CMK (cell line): ENCODE results near the gene EPB41L4B.
"Not testable (repeated sequence)": the region's sequence is repeated elsewhere in the genome, so short reads cannot be mapped to it uniquely, and the experiment has no call there.

Experiments
- DNase-seq: peaks from one replicate; pipeline ENCODE4 v3.0.0-alpha.2; 2010; ENCODE audit warnings: low read depth

EPB41L4B gene

GRCh38 chr9:109320742-109321448, at the start of gene EPB41L4B:
TSS of gene EPB41L4B (minus strand) at chr9:109321059. CDS start at chr9:109320446, 613 bp downstream.
- DNase-seq = peak; percentile 35

GRCh38 chr9:109369285-109369684, 48.4 kb upstream of the EPB41L4B start:
- DNase-seq = no peak

DNA sequence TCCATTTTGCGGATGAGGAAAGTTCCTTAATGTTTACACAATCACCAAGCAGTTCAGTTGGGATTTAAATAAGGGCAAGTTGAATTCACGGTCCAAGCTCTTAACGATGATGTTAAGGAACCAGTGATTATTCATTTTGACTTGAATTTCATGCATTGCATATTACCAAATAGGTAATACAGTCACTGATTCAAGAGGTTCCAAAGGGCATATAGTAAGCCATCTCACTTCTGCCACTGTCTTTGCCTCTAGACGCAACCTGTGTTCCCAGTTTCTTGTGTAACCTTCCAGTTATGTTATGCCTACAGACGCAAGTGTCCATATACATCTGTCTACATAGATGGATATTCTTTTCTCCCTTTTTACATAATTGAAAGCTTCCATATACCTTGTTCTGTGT, 39.9 kb upstream of the EPB41L4B start:
- no peak for DNase-seq

DNA sequence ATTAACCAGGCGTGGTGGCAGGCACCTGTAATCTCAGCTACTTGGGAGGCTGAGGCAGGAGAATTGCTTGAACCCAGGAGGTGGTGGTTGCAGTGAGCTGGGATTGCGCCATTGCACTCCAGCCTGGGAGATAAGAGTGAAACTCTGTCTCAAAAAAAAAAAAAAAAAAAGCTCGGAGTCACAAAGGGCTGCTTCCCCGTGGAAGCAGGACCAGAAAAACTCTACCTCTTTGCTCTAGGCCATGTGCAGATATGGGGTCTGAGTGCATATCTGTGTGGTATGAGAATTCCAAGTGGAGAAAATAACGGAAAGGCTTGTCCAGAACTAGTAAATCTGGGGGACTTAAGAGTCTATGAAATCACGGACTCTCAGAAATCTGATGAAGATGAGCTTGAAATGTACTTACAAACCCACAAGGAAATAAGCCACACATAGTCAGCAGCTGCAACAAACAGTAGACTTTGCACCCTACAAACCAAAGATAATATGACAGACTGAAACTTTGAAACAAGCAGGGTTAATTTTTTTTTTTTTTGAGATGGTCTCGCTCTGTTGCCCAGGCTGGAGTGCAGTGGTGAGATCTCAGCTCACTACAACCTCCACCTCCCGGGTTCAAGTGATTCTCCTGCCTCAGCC, 38.2 kb upstream of the EPB41L4B start:
- not testable (repeated sequence) for DNase-seq

DNA sequence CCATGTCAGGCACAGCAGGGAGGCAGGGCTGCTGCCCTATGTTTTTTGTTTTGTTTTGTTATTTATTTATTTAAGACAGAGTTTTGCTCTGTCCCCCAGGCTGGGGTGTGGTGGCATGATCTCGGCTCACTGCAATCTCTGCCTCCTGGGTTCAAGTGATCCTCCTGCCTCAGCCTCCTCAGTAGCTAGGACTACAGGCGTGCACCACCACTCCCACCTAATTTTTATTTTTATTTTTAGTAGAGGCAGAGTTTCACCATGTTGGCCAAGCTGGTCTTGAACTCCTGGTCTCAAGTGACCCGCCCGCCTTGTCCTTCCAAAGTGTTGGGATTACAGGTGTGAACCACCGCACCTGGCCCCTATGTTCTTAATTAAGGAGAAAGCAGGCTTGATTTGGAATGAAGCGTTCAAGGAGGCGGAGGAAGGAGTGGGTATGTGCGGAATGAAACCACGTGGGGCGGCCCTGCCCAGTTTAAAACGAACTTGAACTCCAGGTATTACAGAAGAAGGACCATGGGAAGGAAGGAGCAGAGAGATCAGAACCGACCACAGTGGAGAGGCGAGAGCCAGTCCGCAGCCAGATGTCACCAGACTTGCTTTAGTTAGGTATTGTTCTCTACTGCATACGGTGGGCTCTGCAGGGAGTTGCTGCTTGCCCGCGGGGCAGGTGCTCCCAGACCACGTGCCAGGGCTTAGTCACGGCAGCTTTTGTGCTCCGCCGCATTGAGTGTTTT, 34.9 kb upstream of the EPB41L4B start:
- DNase-seq = no peak

DNA sequence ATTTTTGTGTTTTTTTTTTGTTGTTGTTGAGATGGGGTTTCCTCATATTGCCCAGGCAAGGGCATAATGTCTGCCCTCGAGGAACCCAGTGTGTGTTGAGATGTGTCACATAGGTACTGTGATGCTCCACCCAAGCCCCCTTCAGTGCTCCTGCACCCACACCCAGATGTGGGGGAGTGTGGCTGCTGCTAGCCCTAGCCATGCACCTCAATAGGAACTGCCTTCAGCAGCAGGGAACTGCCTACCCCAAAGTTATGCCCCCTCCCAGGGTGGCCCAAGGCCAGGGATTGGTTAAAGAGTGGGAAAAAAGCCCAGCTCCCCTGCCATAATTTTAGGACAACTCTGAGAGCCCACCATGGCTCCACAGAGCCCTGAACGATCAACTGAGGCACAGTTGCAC, 33.3 kb upstream of the EPB41L4B start:
- DNase-seq = no peak

DNA sequence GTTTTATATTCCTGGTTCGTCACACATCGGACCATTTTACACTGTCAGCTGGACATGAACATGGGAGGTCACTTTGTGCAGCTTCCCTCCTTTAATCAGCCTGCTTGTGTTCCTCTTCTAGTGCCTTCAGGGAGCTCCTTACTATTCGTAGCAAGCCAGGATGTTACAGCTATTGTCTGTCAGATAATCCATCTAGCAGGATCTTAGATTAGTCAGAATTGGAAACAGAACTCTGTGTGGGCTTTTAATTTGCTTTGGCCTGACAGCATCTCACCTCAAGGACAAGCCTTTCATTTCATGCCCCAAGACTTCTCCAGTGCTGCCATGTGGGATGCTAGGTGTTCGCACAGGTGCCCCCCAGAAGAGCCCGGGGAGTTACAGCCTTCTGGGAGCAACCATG, 30.2 kb upstream of the EPB41L4B start:
- DNase-seq = no peak

- no peak for DNase-seq
Observed at GRCh38 chr9:109349421-109349846, 28.6 kb upstream of the EPB41L4B start.

- no peak for DNase-seq
Observed at GRCh38 chr9:109346904-109347303, 26.0 kb upstream of the EPB41L4B start.

- DNase-seq = no peak
Observed at GRCh38 chr9:109344866-109345265, 24.0 kb upstream of the EPB41L4B start.

DNA sequence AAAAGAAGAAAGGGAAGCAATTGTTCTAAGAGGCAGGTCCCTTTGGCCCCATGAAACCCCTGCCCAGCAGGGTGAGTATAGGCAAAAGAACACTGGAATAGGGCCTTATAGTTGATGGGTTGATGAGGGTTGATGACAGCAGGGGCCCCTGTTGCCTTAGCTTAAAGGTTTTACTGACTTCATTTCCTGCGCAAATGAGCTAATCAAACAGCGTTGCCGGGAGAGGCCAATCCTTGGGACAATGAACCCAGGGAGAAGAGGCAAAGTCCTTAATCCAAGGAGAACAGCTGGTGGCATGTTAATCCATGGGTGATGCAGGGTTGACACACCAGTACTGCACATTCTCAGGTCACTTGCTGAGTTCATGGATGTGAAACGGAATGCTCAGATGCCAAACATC, 22.0 kb upstream of the EPB41L4B start:
- DNase-seq = no peak

- DNase-seq = no peak
Observed at GRCh38 chr9:109341561-109341960, 20.7 kb upstream of the EPB41L4B start.

DNA sequence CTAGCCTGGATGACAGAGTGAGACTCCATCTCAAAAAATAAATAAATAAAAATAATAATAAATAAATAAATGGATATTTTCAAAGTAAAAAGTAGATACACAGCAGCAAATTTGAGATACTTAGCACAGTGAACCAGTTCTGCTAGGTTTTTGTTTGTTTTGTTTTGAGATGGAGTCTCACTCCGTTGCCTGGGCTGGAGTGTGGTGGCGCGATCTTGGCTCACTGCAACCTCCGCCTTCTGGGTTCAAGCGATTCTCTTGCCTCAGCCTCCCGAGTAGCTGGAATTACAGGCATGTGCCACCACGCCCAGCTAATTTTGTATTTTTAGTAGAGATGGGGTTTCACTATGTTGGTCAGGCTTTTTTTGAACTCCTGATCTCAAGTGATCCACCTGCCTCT, 20.1 kb upstream of the EPB41L4B start:
- DNase-seq = not testable (repeated sequence)

DNA sequence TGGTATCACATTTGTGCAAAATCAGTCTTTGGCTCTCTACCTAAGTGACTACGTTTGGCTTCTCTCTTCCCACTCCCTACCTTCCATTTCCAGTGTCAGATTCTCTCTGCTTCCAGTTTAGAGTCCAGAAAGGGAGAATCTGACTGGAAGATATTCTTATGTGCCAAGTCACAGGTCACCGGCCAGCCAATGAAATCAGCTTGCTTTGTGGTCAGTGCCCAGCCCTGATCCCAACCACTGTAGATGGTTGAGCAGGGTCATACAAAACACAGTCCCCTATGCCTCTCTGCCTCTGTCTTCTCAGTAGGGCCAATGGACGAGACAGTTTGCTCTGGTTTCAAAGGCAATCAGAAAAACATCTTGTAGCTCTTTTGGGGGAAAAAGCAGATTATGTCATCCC, 15.6 kb upstream of the EPB41L4B start:
- no peak for DNase-seq

GRCh38 chr9:109335929-109336328, 15.1 kb upstream of the EPB41L4B start:
- DNase-seq = no peak

DNA sequence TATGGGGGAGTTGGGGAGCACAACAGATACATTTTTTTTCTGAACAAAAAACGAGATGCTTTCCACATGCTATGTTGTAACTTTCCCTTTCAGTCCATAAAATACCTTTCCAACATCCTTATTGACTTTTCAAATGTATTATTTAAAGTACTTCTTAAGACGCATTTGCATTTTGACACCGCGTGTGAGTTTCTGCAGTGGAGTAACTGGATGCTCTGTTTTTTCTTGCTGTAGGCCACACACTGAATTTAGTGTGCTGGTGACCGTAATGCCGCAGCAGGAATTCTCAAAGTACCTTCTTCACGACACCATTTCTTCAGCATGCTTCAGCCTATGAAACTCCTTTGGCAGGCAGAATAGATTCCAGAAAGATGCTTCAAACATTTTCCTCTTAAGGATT, 14.3 kb upstream of the EPB41L4B start:
- no peak for DNase-seq

- no peak for DNase-seq
Observed at GRCh38 chr9:109331353-109331752, 10.5 kb upstream of the EPB41L4B start.

GRCh38 chr9:109329638-109330258, 8.9 kb upstream of the EPB41L4B start:
- no peak for DNase-seq

- no peak for DNase-seq
Observed at GRCh38 chr9:109328978-109329637, 8.2 kb upstream of the EPB41L4B start.

DNA sequence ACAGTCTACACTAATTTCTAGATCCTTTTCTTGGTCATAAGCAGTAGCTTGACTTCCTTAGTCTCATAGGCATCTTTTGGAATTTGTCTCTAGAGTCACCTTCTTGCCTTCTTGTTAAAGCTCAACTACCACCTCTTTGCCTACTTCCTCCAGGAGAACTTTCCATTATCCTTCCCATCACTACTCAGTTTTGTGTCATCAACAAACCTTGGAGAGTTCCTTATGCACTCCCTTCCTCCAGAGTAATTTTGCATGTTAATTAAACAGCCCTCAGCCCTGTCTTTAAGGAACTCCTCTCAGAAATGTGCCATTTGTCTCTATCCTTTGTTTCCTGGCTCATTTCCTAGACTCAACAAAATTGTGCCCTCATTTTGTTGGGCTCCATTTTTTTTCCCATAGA, 4.2 kb upstream of the EPB41L4B start:
- no peak for DNase-seq

- DNase-seq = no peak
Observed at GRCh38 chr9:109323771-109324170, 2.9 kb upstream of the EPB41L4B start.

- DNase-seq = no peak
Observed at GRCh38 chr9:109321727-109322126, 868 bp upstream of the EPB41L4B start.
